HUES64 (cell line): ENCODE measurements around the gene TRMT61B.

ENCODE experiments used
- H3K27ac ChIP-seq: 2 replicates; pipeline ENCODE4 v1.7.0; 2013; ENCODE audit warnings: low read depth, low read length, inconsistent platforms
- H3K27me3 ChIP-seq: 2 replicates; pipeline ENCODE4 v1.6.1; 2013; ENCODE audit warnings: mild to moderate bottlenecking, low read length; ENCODE audit not compliant: insufficient read depth
- H3K36me3 ChIP-seq: 2 replicates; pipeline ENCODE4 v1.6.1; 2013; ENCODE audit warnings: mild to moderate bottlenecking, low read length; ENCODE audit not compliant: insufficient read depth
- H3K4me1 ChIP-seq: 2 replicates; pipeline ENCODE4 v1.6.1; 2013; ENCODE audit warnings: mild to moderate bottlenecking, low read length, moderate library complexity; ENCODE audit not compliant: insufficient read depth
- H3K4me3 ChIP-seq: 2 replicates; pipeline ENCODE4 v1.5.1; 2013; ENCODE audit warnings: mild to moderate bottlenecking, low read length, moderate library complexity
- H3K9ac ChIP-seq: 2 replicates; pipeline ENCODE4 v1.6.1; 2013; ENCODE audit warnings: mild to moderate bottlenecking, low read depth, low read length
- H3K9me3 ChIP-seq: 2 replicates; pipeline ENCODE4 v1.6.1; 2013; ENCODE audit warnings: low read depth, low read length; ENCODE audit not compliant: insufficient read depth
- WGBS: fragments of 150-250, 120-280 bp; methylation state at CpG from one replicate; pipeline ENCODE4 v1.1.7; 2013; ENCODE audit warnings: missing lambda C conversion rate; 5-methylcytosine and 5-hydroxymethylcytosine counted together

Gene TRMT61B

DNA sequence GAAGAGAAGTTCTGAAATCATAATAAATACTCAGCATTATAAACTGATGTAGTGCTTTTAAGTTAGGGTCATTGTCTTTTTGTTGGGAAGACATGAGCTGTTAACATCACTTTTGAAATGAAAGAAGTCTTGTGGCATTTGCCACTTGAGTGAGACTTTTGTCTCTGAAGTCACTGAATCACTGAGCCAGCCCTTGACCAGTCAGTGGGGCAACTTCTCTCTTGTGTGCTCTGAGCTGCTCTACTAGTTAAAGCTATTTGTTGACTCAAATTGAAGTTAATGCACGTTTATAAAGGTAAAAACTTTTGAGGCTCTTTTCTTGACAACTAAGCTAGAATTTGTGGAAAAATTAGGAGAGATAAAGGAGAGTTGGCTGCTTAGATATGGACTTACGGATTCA, 31.1 kb upstream of the TRMT61B start:
- peaks cover 55% of the 10 kb centered on the region for H3K36me3 ChIP-seq
- no peaks in the 10 kb centered on the region for H3K27me3 ChIP-seq
- H3K4me3 ChIP-seq: no peak overlapping the region
- WGBS: 74% methylated on average over 2 of the region's 2 CpGs
- no peak overlapping the region for H3K9ac ChIP-seq
- H3K27ac ChIP-seq: no peak overlapping the region
- H3K9me3 ChIP-seq: no peaks in the 10 kb centered on the region
- peaks cover 33% of the 10 kb centered on the region for H3K4me1 ChIP-seq

DNA sequence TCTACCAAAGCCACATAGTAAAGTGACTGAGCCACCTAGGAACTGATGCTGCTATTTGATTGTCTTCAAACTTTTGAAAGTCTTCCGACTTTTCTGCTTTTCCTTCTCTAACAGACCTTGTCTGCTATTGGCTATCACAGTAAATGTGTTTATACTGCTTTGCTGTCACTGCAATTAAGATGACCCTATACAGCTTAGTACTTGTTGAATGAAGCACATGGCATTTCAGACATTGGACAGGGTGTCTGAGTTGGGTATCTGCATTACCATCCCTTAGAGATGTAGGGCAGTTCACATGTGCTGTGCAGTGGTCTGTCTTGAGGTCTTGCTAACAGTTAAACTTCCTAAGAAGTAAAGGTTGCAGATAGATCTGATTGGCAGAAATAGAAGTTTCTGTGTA, 27.9 kb upstream of the TRMT61B start:
- Histone ChIP-seq H3K9me3 (no peaks in the 10 kb centered on the region), H3K27me3 (no peaks in the 10 kb centered on the region), H3K4me3 (peak overlapping the region; percentile 100), H3K9ac (no peak overlapping the region), H3K27ac (no peak overlapping the region), H3K36me3 (peaks cover 26% of the 10 kb centered on the region), H3K4me1 (peaks cover 36% of the 10 kb centered on the region)
- 69% methylated on average over 1 of the region's 1 CpG for WGBS

DNA sequence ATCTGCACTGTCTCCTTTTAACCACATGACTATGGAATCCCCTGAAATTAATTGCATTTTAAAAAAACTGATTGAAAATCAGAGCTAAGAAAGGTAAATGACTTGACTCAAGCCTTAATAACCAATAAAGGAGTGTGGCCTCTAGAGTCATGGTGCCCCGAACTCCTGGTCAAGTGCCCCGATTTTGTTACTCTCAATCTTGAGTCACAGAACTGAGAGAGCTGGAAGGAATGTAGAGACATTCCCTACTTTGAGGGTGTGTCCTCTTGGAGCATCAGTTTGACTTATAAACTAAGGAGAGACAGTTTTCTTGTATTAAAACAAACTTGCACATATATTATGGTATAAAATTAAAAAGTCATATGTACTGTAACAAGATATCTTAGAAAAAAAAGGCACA, 26.8 kb upstream of the TRMT61B start:
- Histone ChIP-seq H3K9ac (no peak overlapping the region), H3K4me1 (peaks cover 36% of the 10 kb centered on the region), H3K27me3 (peaks cover 3% of the 10 kb centered on the region; the same call in 1 of the 2 replicates), H3K36me3 (peaks cover 15% of the 10 kb centered on the region), H3K9me3 (no peaks in the 10 kb centered on the region), H3K27ac (no peak overlapping the region), H3K4me3 (peak overlapping the region; percentile 100)
- WGBS: 40% methylated on average over 2 of the region's 2 CpGs

DNA sequence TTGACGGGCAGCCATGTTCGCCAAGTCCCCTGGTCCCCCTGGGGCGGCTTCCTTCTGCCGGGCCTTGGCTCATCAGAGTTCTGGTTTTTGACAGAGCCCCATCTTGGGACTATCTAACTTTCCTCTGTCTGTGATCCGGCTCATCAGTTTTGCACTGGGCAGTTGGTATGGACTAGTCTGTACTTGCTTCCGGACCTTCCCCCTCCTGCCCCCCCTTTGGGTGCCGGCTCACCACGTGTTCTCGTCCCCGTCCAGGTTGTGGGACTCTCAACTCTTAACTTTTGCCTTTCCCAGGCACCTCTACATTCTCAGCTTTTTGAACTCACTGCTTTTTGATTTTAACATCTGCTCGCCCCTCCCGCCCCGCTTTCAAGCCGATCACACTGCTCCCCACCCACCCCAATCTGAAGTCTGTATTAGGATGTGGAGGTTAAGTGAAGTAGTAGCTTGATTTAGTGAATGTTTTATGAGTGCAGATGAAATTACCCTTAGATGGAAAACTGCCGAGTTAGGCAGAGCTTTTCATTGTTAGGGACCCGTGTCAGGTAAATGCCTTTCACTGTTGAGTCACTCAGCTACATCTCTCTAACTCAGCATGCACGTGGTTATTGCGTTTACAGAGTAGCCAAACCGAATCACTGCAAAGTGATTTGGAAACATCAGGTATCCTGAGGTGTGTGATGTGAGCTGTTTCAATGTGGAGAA, 25.2 kb upstream of the TRMT61B start:
- Histone ChIP-seq H3K9ac (peak overlapping the region; percentile 100), H3K9me3 (no peaks in the 10 kb centered on the region), H3K4me3 (peak overlapping the region; percentile 100), H3K4me1 (peaks cover 36% of the 10 kb centered on the region), H3K36me3 (peaks cover 6% of the 10 kb centered on the region; the same call in 1 of the 2 replicates), H3K27ac (peak overlapping the region; percentile 87), H3K27me3 (peaks cover 4% of the 10 kb centered on the region; the same call in 1 of the 2 replicates)
- under 1% methylated on average over 16 of the region's 19 CpGs for WGBS

DNA sequence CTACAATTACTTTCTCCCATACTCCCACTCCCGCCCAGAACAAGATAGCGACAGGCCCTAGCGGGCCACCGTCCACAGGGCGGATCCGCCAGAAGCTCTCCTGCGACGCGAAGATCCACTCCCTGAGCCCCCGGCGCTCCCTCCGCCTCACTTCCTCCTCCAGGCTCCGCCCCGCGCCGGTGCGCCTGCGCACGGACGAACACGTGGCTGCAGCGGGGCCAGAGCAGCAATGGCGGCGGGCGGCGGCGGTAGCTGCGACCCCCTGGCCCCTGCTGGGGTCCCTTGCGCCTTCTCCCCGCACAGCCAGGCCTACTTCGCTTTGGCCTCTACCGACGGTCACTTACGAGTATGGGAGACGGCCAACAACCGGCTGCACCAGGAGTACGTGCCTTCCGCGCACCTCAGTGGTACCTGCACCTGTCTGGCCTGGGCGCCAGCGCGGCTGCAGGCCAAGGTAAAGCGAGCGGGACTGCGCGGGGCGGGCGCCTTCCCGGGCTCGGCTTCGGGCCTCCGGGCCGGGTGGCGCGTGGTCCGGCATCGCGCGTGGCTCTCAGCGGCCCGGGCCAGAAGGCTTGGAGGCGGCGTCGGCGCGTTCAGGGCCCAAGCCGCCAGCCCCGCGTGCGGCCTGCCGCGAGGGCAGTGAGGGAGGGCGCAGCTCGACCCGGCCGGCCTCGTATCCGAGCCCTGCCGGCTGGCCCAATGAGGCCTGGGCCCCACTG, 24.5 kb upstream of the TRMT61B start, which contains the start of gene WDR43:
Gene WDR43, plus strand, starts transcription at position 198 of the 719 bp plus-strand sequence. Its CDS starts 32 bp downstream, at position 230.
- Histone ChIP-seq H3K27ac (peak within 1 kb of the TSS; percentile 87), H3K27me3 (peaks cover 8% of the 10 kb centered on the region; the same call in 1 of the 2 replicates), H3K36me3 (peaks cover 6% of the 10 kb centered on the region; the same call in 1 of the 2 replicates), H3K4me1 (peaks cover 34% of the 10 kb centered on the region), H3K9me3 (no peaks in the 10 kb centered on the region), H3K4me3 (peak within 1 kb of the TSS; percentile 100), H3K9ac (peak within 1 kb of the TSS; percentile 100)
- under 1% methylated on average over 79 of the region's 79 CpGs for WGBS

DNA sequence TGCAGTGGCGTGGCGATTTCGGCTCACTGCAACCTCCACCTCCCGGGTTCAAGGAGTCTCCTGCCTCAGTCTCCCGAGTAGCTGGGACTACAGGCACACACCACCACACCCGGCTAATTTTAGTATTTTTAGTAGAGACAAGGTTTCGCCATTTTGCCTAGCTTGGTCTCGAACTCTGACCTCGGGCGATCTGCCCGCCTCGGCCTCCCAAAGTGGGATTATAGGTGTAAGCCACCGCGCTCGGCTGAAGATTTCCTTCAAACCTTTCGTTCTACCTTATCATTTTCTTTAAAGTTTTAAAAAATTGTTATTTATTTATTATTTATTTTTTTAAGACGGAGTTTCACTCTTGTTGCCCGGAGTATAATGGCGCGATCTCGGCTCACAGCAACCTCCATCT, 23.4 kb upstream of the TRMT61B start:
- Histone ChIP-seq H3K36me3 (peaks cover 6% of the 10 kb centered on the region; the same call in 1 of the 2 replicates), H3K9ac (no peak overlapping the region), H3K9me3 (no peaks in the 10 kb centered on the region), H3K27me3 (peaks cover 11% of the 10 kb centered on the region; the same call in 1 of the 2 replicates), H3K4me3 (no peak overlapping the region; the same call in 1 of the 2 replicates), H3K27ac (no peak overlapping the region), H3K4me1 (peaks cover 25% of the 10 kb centered on the region)
- 93% methylated on average over 20 of the region's 21 CpGs for WGBS

DNA sequence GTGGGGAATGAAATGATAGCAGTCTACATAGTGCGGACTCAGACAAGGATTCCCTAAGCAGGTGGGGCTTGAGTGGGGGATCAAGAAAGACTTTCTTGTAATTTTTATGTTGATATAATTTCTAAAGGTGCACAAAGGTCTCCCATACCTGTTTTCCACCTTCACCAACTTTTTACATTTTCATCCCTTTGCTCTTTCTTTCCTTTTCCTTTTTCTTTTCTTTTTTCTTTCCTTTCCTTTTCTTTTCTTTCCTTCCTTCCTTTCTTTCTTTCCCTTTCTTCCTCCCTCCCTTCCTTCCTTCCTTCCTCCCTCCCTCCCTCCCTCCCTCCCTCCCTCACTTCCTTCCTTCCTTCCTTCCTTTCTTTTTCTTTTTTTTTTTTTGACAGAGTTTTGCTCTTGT, 10.1 kb upstream of the TRMT61B start:
- WGBS: 100% methylated on average over 1 of the region's 1 CpG

DNA sequence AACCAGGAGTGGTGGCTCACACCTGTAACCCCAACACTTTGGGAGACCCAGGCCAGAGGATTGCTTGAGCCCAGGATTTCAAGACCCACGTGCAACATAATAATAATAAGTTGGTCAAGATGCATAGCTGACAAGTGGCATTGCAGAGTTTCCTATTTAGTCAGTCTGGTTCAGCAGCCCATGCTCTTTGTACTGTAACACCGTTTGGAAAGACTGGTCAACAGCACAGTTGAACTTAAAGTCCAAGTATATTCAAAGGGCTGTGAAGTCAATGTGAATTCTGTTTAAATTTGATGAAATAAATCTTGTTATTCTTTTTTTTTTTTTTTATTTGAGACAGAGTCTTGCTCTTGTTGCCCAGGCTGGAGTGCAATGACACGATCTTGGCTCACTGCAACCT, 1.5 kb upstream of the TRMT61B start:
- no peaks in the 10 kb centered on the region for H3K9me3 ChIP-seq
- H3K27me3 ChIP-seq: peaks cover 16% of the 10 kb centered on the region
- no peak overlapping the region for H3K27ac ChIP-seq
- peaks cover 9% of the 10 kb centered on the region for H3K4me1 ChIP-seq
- no peaks in the 10 kb centered on the region for H3K36me3 ChIP-seq
- WGBS: 84% methylated on average over 3 of the region's 3 CpGs
- H3K4me3 ChIP-seq: no peak overlapping the region
- H3K9ac ChIP-seq: no peak overlapping the region

More for the DNA sequence above, 10.1 kb upstream of the TRMT61B start:
- H3K27ac ChIP-seq: no peak overlapping the region
- no peaks in the 10 kb centered on the region for H3K36me3 ChIP-seq
- no peak overlapping the region for H3K9ac ChIP-seq
- no peaks in the 10 kb centered on the region for H3K9me3 ChIP-seq
- no peaks in the 10 kb centered on the region for H3K4me1 ChIP-seq
- H3K4me3 ChIP-seq: no peak overlapping the region
- peaks cover 29% of the 10 kb centered on the region for H3K27me3 ChIP-seq

DNA sequence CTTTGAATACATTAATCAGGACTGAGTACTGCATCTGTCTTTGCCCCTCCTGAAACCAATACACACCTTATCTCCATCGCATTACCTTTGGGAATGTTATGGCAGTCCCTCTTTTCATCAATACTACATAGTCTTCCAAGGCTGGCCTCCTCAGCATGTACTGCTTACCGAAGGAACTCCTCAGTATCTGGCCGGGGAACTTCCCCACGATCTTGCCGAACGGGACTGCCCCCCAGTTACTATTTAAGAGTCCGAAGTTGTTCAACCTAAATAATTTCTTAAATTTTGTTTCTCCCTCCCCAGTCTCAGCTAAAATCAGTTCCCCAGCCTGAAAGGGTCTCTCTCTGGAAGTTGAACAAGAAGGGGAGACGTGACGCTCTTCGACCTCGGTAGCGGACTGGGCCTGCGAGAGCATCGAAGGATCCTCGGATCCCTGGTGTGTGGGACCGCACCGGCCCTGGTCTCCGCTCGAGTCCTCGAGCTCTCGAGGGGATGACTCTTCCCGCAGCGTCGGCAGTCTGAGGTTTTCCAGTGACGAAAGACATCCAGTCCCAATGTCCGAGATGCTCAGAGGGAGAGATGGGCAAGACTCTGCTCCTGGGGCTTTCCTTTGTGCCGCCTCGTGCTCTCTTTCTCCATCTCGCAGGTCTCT, 489 bp downstream of the TRMT61B start:
- Histone ChIP-seq H3K4me1 (peaks cover 9% of the 10 kb centered on the region), H3K27me3 (peaks cover under 1% of the 10 kb centered on the region; the same call in 1 of the 2 replicates), H3K36me3 (peaks cover 5% of the 10 kb centered on the region), H3K27ac (peak overlapping the region; percentile 71), H3K9ac (peak overlapping the region; percentile 93), H3K4me3 (peak overlapping the region; percentile 98), H3K9me3 (no peaks in the 10 kb centered on the region)
- WGBS: 1% methylated on average over 29 of the region's 29 CpGs

DNA sequence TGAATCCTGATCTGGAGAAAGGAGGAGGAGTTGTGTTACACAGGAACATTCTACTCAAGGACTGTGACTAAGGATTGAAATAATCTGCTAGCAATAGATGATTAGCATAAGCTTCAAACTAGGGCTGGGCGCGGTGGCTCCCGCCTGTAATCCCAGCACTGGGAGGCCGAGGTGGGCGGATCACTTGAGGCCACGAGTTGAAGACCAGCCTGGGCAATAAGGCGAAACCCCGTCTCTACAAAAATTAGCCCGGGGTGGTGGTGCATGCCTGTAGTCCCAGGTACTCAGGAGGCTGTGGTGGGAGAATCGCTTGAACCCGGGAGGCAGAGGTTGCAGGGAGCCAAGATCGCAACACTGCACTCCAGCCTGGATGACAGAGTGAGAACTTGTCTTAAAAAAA, 1.5 kb downstream of the TRMT61B start:
- WGBS: 82% methylated on average over 12 of the region's 12 CpGs
- H3K9me3 ChIP-seq: no peaks in the 10 kb centered on the region
- peak overlapping the region; percentile 93; the same call in 1 of the 2 replicates for H3K9ac ChIP-seq
- H3K4me3 ChIP-seq: peak overlapping the region; percentile 98
- H3K4me1 ChIP-seq: peaks cover 9% of the 10 kb centered on the region
- no peaks in the 10 kb centered on the region; the same call in 1 of the 2 replicates for H3K27me3 ChIP-seq
- H3K36me3 ChIP-seq: peaks cover 14% of the 10 kb centered on the region
- H3K27ac ChIP-seq: no peak overlapping the region

DNA sequence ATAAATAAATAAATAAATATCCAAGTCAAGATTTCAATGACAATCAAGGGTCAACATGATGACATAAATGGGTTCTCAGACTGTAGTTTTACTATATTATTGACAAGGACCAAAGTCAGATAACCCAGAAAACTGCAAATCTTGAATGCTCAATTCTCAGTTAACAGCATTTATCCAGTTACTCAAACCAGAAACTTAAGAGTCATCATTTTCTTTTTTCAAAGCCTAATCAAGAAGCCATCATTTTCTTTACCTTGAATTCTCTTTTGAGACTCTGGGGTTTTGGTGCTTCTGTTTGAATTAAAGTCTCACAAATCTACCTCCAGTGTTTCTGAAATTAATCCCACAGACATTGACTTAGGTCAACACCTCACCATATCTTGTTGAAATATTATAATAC, 14.1 kb downstream of the TRMT61B start:
- Histone ChIP-seq H3K36me3 (peaks cover 31% of the 10 kb centered on the region), H3K9me3 (no peaks in the 10 kb centered on the region), H3K9ac (no peak overlapping the region), H3K27ac (no peak overlapping the region), H3K27me3 (no peaks in the 10 kb centered on the region), H3K4me3 (no peak overlapping the region), H3K4me1 (no peaks in the 10 kb centered on the region)
